IPS-18a (cell line): ENCODE results near the gene ZCWPW1.
A peak's percentile ranks its signal among the peaks of the same experiment; 100 is the strongest.

Experiments
- H3K27ac ChIP-seq: one replicate; pipeline ENCODE4 v1.5.1; 2013; ENCODE audit warnings: low read length
- H3K27me3 ChIP-seq: one replicate; pipeline ENCODE4 v1.6.1; 2013; ENCODE audit warnings: mild to moderate bottlenecking, low read length; ENCODE audit not compliant: control insufficient read depth, insufficient read depth
- H3K36me3 ChIP-seq: one replicate; pipeline ENCODE4 v1.6.1; 2013; ENCODE audit warnings: low read depth, low read length; ENCODE audit not compliant: control insufficient read depth
- H3K4me1 ChIP-seq: one replicate; pipeline ENCODE4 v1.6.1; 2013; ENCODE audit warnings: low read depth, low read length; ENCODE audit not compliant: control insufficient read depth
- H3K4me3 ChIP-seq: one replicate; pipeline ENCODE4 v1.5.1; 2013; ENCODE audit warnings: low read length
- H3K9ac ChIP-seq: one replicate; pipeline ENCODE4 v1.6.1; 2013; ENCODE audit warnings: mild to moderate bottlenecking, low read length, moderate library complexity
- H3K9me3 ChIP-seq: one replicate; pipeline ENCODE4 v1.6.1; 2013; ENCODE audit warnings: low read depth, low read length; ENCODE audit not compliant: control insufficient read depth

Gene ZCWPW1

DNA sequence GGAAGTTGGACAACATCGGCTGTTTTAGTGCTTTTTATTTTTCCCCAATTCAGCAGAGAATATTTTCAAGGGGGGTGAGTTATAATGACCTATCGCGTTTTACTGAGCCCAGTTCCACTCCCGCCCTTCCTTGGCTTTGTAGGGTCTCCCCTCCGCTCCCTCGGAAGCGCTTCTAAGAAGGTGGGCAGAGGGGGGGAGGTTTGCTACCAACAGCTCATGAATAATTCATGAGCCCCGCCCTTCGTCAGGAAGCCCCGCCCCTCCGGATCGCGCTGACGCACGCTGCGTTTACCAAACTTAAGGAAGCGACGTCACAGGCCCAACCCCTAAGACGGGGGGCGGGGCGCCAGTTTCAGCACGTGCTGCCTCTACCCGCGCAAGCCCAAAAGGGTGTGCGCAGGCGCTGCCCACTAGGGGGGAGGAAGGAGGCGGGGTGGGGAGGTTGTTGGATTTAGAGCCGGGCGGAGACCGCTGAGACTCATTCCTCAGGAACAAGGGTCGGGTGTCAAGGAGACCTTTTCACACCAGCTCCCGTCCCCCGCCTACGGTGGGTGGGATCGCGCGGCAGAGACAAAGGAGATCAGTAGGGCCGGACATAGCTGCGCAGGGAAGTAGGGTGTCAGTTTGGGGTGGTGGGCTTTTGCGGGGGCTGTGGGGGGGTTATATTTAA lies 599 bp upstream of the ZCWPW1 start:
- Histone ChIP-seq H3K27ac (peak overlapping the region; percentile 97), H3K4me1 (peaks cover 4% of the 10 kb centered on the region), H3K27me3 (peaks cover 10% of the 10 kb centered on the region), H3K9me3 (no peaks in the 10 kb centered on the region), H3K4me3 (peak overlapping the region; percentile 96), H3K9ac (peak overlapping the region; percentile 98), H3K36me3 (peaks cover 27% of the 10 kb centered on the region)

GRCh38 chr7:100427762-100428198 lies 723 bp downstream of the ZCWPW1 start:
- Histone ChIP-seq H3K4me3 (peak overlapping the region; percentile 96), H3K9me3 (no peaks in the 10 kb centered on the region), H3K27ac (no peak overlapping the region), H3K9ac (no peak overlapping the region), H3K36me3 (peaks cover 13% of the 10 kb centered on the region), H3K4me1 (peaks cover 4% of the 10 kb centered on the region), H3K27me3 (peaks cover 10% of the 10 kb centered on the region)

GRCh38 chr7:100426516-100426915 lies 2.0 kb downstream of the ZCWPW1 start:
- Histone ChIP-seq H3K27me3 (peaks cover 10% of the 10 kb centered on the region), H3K27ac (no peak overlapping the region), H3K9ac (no peak overlapping the region), H3K9me3 (no peaks in the 10 kb centered on the region), H3K36me3 (peaks cover 4% of the 10 kb centered on the region), H3K4me3 (no peak overlapping the region), H3K4me1 (peaks cover 4% of the 10 kb centered on the region)

- peaks cover 10% of the 10 kb centered on the region for H3K27me3 ChIP-seq
- no peaks in the 10 kb centered on the region for H3K9me3 ChIP-seq
- no peaks in the 10 kb centered on the region for H3K36me3 ChIP-seq
- no peaks in the 10 kb centered on the region for H3K4me1 ChIP-seq
- H3K4me3 ChIP-seq: no peak overlapping the region
- no peak overlapping the region for H3K9ac ChIP-seq
- no peak overlapping the region for H3K27ac ChIP-seq
Measured at GRCh38 chr7:100425347-100425746, 3.2 kb downstream of the ZCWPW1 start.

- H3K27me3 ChIP-seq: peaks cover 10% of the 10 kb centered on the region
- H3K9me3 ChIP-seq: no peaks in the 10 kb centered on the region
- no peak overlapping the region for H3K9ac ChIP-seq
- no peaks in the 10 kb centered on the region for H3K36me3 ChIP-seq
- H3K4me3 ChIP-seq: no peak overlapping the region
- H3K4me1 ChIP-seq: no peaks in the 10 kb centered on the region
- no peak overlapping the region for H3K27ac ChIP-seq
Measured at GRCh38 chr7:100423315-100423714, 5.2 kb downstream of the ZCWPW1 start.

DNA sequence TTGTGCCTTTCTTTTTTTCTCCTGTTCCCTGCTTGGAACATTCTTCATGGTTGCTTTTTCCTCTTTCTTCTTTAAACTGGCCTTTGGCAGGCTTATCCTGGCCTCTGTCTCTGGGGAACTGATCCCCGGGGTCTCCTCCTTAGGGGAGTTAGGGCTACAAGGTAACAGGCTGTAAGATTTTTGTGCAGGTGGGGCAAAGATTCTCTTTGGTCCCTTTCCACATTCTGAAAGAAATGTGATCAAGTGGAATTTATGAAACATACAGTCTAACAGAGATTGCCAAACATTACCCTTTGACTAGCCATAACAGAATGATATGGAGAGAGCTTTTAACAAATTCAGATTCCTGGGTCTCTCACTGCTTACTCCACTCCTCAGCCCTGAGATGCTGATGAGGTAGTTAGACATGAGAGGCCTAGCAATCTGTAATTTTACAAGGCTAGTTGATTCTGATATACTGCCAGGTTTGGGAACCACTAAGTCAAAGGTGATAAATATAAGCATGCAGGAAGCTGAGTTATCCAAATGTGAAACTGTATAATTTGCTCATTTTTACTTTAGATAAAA lies 8.8 kb downstream of the ZCWPW1 start:
- Histone ChIP-seq H3K9ac (no peak overlapping the region), H3K4me3 (no peak overlapping the region), H3K27ac (no peak overlapping the region), H3K4me1 (no peaks in the 10 kb centered on the region), H3K36me3 (no peaks in the 10 kb centered on the region), H3K27me3 (no peaks in the 10 kb centered on the region), H3K9me3 (no peaks in the 10 kb centered on the region)

DNA sequence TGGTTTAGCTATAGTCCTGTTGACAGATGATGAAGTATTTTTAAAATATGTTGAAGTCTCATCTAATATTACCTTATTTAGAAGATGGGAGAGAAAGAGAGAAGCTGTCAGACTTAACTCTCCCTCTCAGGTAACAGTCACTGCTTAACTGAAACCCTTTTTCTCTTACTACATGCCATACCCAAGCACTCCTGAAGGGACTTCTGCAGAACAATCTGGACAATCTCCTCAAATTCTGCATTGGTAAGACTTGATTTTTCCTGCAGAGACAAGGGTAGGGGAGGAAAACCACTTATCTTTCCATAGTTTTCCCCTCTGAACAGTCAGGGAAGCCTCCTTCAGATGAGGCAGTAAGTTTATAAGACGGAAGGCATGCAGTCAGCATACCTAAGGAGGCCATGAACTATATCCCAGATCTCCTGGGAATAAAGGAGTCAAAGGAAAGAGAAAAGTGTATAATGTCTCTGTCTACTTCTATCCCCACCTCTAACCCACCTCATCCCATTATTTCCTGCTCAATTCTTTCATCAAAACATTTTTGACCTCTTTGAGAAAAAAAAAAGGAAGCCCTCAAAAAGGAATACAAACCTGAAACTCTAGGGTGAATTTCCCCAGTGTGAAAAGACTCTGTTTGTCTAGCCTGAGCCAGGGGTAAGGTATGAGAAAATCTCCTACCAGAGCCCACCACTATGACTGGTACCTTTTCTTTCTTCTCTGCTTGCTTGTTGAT lies 9.4 kb downstream of the ZCWPW1 start:
- Histone ChIP-seq H3K4me1 (no peaks in the 10 kb centered on the region), H3K9me3 (no peaks in the 10 kb centered on the region), H3K27me3 (no peaks in the 10 kb centered on the region), H3K27ac (no peak overlapping the region), H3K4me3 (no peak overlapping the region), H3K36me3 (no peaks in the 10 kb centered on the region), H3K9ac (no peak overlapping the region)

DNA sequence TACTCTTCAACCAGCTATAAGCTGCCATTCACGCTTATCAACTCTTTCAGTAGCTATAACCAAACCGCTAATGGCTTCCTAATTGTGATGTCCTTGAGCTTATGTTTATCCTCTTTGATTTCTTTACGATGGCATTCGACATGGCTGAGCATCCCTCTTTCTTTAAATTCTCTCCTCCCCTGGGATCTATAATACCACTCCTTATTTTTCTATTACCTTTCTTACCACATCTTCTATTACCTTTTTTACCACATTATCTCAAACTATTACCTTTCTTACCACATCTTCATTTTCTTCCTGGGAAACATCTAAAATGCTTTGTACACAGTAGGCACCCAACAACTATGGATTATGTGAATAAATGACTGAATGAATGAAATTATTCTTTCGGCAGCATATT lies 13.1 kb downstream of the ZCWPW1 start:
- H3K4me3 ChIP-seq: no peak overlapping the region
- no peaks in the 10 kb centered on the region for H3K36me3 ChIP-seq
- H3K4me1 ChIP-seq: no peaks in the 10 kb centered on the region
- H3K9ac ChIP-seq: no peak overlapping the region
- H3K27me3 ChIP-seq: no peaks in the 10 kb centered on the region
- H3K27ac ChIP-seq: no peak overlapping the region
- H3K9me3 ChIP-seq: no peaks in the 10 kb centered on the region

GRCh38 chr7:100413889-100414288 lies 14.6 kb downstream of the ZCWPW1 start:
- H3K4me1 ChIP-seq: no peaks in the 10 kb centered on the region

DNA sequence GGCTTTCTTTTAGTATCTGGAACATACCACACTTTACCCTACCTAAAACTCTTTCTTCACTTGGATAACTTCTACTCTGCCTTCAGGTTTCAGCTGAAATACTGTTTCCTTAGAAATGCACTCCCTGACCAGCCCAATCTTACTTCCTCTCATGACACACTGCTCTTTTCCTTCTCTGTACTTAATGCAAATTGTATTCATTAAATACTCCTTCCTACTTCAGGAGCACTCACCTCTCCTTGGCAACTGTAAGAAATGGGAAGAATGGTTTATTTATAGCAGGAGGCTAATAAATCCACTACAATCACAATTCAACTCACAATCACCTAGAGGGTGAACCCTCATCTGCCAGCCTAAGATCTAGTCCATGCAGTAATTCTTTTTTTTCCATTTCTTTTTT lies 15.2 kb downstream of the ZCWPW1 start:
- H3K27me3 ChIP-seq: no peaks in the 10 kb centered on the region
- H3K27ac ChIP-seq: no peak overlapping the region
- no peak overlapping the region for H3K9ac ChIP-seq
- H3K4me1 ChIP-seq: no peaks in the 10 kb centered on the region
- H3K4me3 ChIP-seq: no peak overlapping the region
- H3K9me3 ChIP-seq: no peaks in the 10 kb centered on the region
- no peaks in the 10 kb centered on the region for H3K36me3 ChIP-seq

More at GRCh38 chr7:100413889-100414288, 14.6 kb downstream of the ZCWPW1 start:
- no peaks in the 10 kb centered on the region for H3K27me3 ChIP-seq
- H3K4me3 ChIP-seq: no peak overlapping the region
- no peaks in the 10 kb centered on the region for H3K9me3 ChIP-seq
- no peak overlapping the region for H3K27ac ChIP-seq
- no peaks in the 10 kb centered on the region for H3K36me3 ChIP-seq
- no peak overlapping the region for H3K9ac ChIP-seq

DNA sequence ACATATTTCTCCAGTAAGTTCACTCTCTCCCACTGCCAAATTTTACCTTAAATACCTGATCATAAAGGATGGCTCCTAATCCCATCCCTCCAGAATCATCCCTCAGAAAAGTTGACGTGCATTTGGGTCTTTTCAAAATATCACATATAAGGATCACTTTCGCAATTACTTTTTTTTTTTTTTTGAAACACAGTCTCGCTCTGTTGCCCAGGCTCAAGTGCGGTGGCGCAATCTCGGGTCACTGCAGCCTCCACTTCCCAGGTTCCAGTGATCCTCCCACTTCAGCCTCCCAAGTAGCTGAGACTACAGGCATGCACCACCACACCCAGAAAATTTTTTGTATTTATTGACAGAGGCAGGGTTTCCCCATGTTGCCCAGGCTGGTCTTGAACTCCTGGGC lies 17.4 kb downstream of the ZCWPW1 start:
- Histone ChIP-seq H3K27ac (no peak overlapping the region), H3K4me3 (no peak overlapping the region), H3K27me3 (no peaks in the 10 kb centered on the region), H3K9me3 (no peaks in the 10 kb centered on the region), H3K36me3 (no peaks in the 10 kb centered on the region), H3K4me1 (no peaks in the 10 kb centered on the region), H3K9ac (no peak overlapping the region)
